PC-3 (cell line): ENCODE results near the gene GPHA2. TPM values are rescaled to one million over a fixed set of nuclear protein-coding genes. Genes with fewer than 3 reads are reported as not detected.

Experiments
- ATAC-seq: fragments of 200-7000 bp; cut with Tn5 transposase; 2 replicates; pipeline ENCODE4 v1.9.1; 2020; ENCODE audit warnings: mild to moderate bottlenecking, moderate library complexity
- BruUV-seq: library from RNA; stranded (reverse); fragments of 400-500 nt; replicated peaks from 2 replicates; lab custom pipeline; 2021; lab: Mats Ljungman, UMichigan
- CTCF ChIA-PET: fragments of 300-600 bp; sonication (Branson Sonifier 250); formaldehyde crosslinking; loops from one replicate; lab custom pipeline; 2022; ENCODE audit warnings: antibody characterized with exemption; lab: Charles Lee
- POLR2A ChIA-PET: fragments of 300-600 bp; sonication (Branson Sonifier 250); formaldehyde crosslinking; loops from one replicate; lab custom pipeline; 2022; ENCODE audit warnings: antibody characterized with exemption; ENCODE audit not compliant: unreplicated experiment; lab: Charles Lee
- DNase-seq: peaks from one replicate; pipeline ENCODE4 v3.0.0-alpha.2; 2015
- H2AFZ ChIP-seq: fragments of 300-600 bp; sonication (generic); 2 replicates; pipeline ENCODE4 v1.6.0; 2016; ENCODE audit warnings: antibody characterized with exemption, low read length
- H3F3A ChIP-seq: fragments of 300-600 bp; sonication (generic); one replicate; pipeline ENCODE4 v1.6.0; 2017; ENCODE audit warnings: antibody characterized with exemption, low read length, control low read depth, mild to moderate bottlenecking; ENCODE audit not compliant: unreplicated experiment
- H3K27ac ChIP-seq: fragments of 300-600 bp; sonication (generic); 2 replicates; pipeline ENCODE4 v1.5.1; 2016; ENCODE audit warnings: mild to moderate bottlenecking, low read length
- H3K27me3 ChIP-seq: fragments of 300-600 bp; sonication (generic); 2 replicates; pipeline ENCODE4 v1.6.1; 2016; ENCODE audit warnings: low read length, mixed read lengths
- H3K36me3 ChIP-seq: fragments of 300-600 bp; sonication (generic); 2 replicates; pipeline ENCODE4 v1.6.1; 2016; ENCODE audit warnings: low read depth, mixed run types, low read length, mixed read lengths
- H3K4me1 ChIP-seq: fragments of 300-600 bp; sonication (generic); 2 replicates; pipeline ENCODE4 v1.5.1; 2016; ENCODE audit warnings: low read length; ENCODE audit not compliant: insufficient read depth
- H3K4me2 ChIP-seq: fragments of 300-600 bp; sonication (generic); 2 replicates; pipeline ENCODE4 v1.6.0; 2016; ENCODE audit warnings: low read length
- H3K4me3 ChIP-seq: fragments of 300-600 bp; sonication (generic); 2 replicates; pipeline ENCODE4 v1.5.1; 2016; ENCODE audit warnings: mild to moderate bottlenecking, low read length, mixed read lengths
- H3K79me2 ChIP-seq: fragments of 300-600 bp; sonication (generic); 2 replicates; pipeline ENCODE4 v1.6.1; 2017; ENCODE audit warnings: low read length, mixed read lengths
- H3K9ac ChIP-seq: fragments of 300-600 bp; sonication (generic); 2 replicates; pipeline ENCODE4 v1.6.0; 2016; ENCODE audit warnings: mild to moderate bottlenecking, low read length
- H3K9me2 ChIP-seq: fragments of 300-600 bp; sonication (generic); replicated peaks from 2 replicates; pipeline ENCODE4 v1.6.1; 2016; ENCODE audit warnings: mixed run types, low read length, mixed read lengths
- H3K9me3 ChIP-seq: fragments of 300-600 bp; sonication (generic); 2 replicates; pipeline ENCODE4 v1.6.1; 2016; ENCODE audit warnings: low read length, mixed read lengths
- H4K20me1 ChIP-seq: fragments of 300-600 bp; sonication (generic); 2 replicates; pipeline ENCODE4 v1.6.1; 2016; ENCODE audit warnings: low read length, mixed read lengths
- EZH2 ChIP-seq: fragments of 300-600 bp; sonication (generic); IDR thresholded peaks from one replicate; pipeline ENCODE4 v1.6.1; 2017; ENCODE audit warnings: antibody characterized with exemption, mild to moderate bottlenecking, low read length; ENCODE audit not compliant: unreplicated experiment
- EZH2phosphoT487 ChIP-seq: fragments of 300-600 bp; sonication (generic); IDR thresholded peaks from 2 replicates; pipeline ENCODE4 v1.6.1; 2018; ENCODE audit warnings: mild to moderate bottlenecking, antibody characterized with exemption, low read length, borderline replicate concordance
- intact Hi-C: fragments of 100-400 bp; cut with micrococcal nuclease; formaldehyde crosslinking; loops from 2 replicates; pipeline ENCODE4 v1.9.0; 2023
- total RNA-seq: library from RNA; depleted of rRNA; stranded (reverse); fragments of >200 nt; gene quantifications from 2 replicates; pipeline ENCODE4 v1.2.3, GENCODE V29; 2014
- TF ChIP-seq, protein P1 (sequence below): fragments of 300-600 bp; sonication (generic); conservative IDR thresholded peaks from 2 replicates; pipeline ENCODE4 v1.5.1; 2017; ENCODE audit warnings: antibody characterized with exemption, low read depth, mild to moderate bottlenecking, low read length

The GPHA2 gene
- total RNA-seq, 1 experiment from 2014 or later = not detected

DNA sequence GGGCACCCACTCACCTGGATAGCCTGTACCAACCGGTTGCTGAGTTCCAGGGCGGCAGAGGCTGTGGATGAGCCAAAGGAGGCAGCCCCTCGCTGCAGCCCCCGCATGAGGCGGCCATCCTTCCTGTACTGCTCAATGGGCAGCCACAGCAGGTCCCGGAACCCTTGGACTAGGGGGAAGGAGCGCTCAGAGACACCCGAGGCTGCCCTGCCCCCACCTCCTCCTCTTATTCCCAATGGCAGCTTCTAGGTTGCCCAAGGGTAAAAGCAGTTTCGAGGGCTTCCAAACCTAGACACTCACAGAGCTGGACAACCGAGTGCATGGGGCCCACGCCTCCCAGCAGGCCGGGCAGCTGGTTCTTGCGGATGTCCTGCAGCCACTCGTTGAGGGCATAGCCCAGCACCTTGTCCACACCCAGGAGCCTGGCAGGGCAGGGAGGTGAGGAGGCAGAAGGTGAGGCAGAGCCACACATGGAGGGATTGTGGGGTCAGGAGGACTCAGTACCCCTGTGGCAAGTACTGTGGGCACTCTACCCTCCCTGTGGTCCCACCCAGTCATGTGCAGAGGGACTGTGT, 39.2 kb downstream of the GPHA2 start:
- no peak overlapping the region for H2AFZ ChIP-seq
- no peaks in the 10 kb centered on the region for H3K79me2 ChIP-seq
- H3K9me3 ChIP-seq = no peaks in the 10 kb centered on the region
- intact Hi-C loops = no loop called here
- H3K4me1 ChIP-seq = peaks cover 7% of the 10 kb centered on the region; the same call in 1 of the 2 replicates
- no peaks in the 10 kb centered on the region for H3K9me2 ChIP-seq
- H3F3A ChIP-seq = no peaks in the 10 kb centered on the region
- H3K27ac ChIP-seq = no peak overlapping the region
- H3K4me2 ChIP-seq = no peak overlapping the region
- no peaks in the 10 kb centered on the region for H3K27me3 ChIP-seq
- no peak for DNase-seq
- ChIA-PET CTCF (interaction anchor here (0.6 to 1.0 kb wide), 3 partner anchors 8 to 100 kb away, joined by 3 to 7 read pairs (median 4); partner anchors contain the start of gene BATF2), POLR2A (no interaction called here)
- no peak for TF ChIP-seq EZH2phosphoT487
- TF ChIP-seq EZH2 = no peak
- TF ChIP-seq, protein P1, sequence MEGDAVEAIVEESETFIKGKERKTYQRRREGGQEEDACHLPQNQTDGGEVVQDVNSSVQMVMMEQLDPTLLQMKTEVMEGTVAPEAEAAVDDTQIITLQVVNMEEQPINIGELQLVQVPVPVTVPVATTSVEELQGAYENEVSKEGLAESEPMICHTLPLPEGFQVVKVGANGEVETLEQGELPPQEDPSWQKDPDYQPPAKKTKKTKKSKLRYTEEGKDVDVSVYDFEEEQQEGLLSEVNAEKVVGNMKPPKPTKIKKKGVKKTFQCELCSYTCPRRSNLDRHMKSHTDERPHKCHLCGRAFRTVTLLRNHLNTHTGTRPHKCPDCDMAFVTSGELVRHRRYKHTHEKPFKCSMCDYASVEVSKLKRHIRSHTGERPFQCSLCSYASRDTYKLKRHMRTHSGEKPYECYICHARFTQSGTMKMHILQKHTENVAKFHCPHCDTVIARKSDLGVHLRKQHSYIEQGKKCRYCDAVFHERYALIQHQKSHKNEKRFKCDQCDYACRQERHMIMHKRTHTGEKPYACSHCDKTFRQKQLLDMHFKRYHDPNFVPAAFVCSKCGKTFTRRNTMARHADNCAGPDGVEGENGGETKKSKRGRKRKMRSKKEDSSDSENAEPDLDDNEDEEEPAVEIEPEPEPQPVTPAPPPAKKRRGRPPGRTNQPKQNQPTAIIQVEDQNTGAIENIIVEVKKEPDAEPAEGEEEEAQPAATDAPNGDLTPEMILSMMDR = no peak
- no peak for ATAC-seq
- H3K9ac ChIP-seq = no peak overlapping the region
- no peaks in the 10 kb centered on the region for H4K20me1 ChIP-seq
- H3K36me3 ChIP-seq = peaks cover 5% of the 10 kb centered on the region; the same call in 1 of the 2 replicates
- no peak overlapping the region for H3K4me3 ChIP-seq
- BruUV-seq = no TSS peak

DNA sequence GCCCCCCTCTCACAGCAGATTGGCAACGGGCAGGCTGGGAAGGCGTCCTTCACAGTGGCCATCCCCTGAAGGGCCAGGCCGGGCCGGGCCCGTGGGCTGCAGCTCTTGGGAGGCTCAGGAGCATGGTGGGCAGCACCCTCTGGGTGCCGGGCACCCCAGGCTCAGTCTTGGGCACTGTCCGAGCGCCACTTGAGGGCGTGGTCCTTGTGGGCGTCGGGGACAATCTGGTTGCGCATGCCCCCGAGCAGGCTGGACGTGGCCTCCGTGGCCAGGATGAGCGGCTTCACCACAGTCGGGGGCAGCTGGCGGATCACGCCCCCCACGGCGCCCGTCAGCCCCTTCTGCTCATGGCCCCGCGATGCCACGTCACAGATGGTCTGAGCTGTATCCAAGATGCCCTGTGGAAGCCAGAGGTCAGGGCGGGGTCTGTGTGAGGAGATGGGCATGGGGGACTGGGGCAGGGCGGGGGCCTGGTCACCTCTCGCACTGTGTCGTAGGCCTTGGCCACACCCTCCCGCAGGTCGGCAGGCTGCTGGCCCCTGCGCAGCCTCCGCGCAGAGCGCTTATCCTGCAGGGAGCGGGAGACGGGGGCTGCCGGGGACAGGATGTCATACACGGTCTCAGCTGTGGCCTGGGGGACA, 40.8 kb downstream of the GPHA2 start:
- Histone ChIP-seq H3K27me3 (no peaks in the 10 kb centered on the region), H3K36me3 (peaks cover 5% of the 10 kb centered on the region; the same call in 1 of the 2 replicates), H3K4me3 (no peak overlapping the region), H2AFZ (no peak overlapping the region), H3K9ac (no peak overlapping the region), H3K9me3 (no peaks in the 10 kb centered on the region), H3F3A (no peaks in the 10 kb centered on the region), H4K20me1 (no peaks in the 10 kb centered on the region), H3K4me2 (no peak overlapping the region), H3K4me1 (no peaks in the 10 kb centered on the region), H3K27ac (no peak overlapping the region), H3K9me2 (no peaks in the 10 kb centered on the region), H3K79me2 (no peaks in the 10 kb centered on the region)
- intact Hi-C loops = loop anchor here (1.0 kb wide), 1 partner anchor 48 kb away; no protein-coding TSS in a partner anchor
- ChIA-PET CTCF (no interaction called here), POLR2A (no interaction called here)
- no peak for TF ChIP-seq EZH2phosphoT487
- TF ChIP-seq, protein P1 = no peak
- TF ChIP-seq EZH2 = no peak
- no TSS peak for BruUV-seq
- DNase-seq (no peak), ATAC-seq (no peak)
